GM21576 (cell line): Measurements from ENCODE around the gene TRMT61B.

Experiments
- ATAC-seq: cut with Tn5 transposase; IDR thresholded peaks from one replicate; pipeline ENCODE4 v1.9.1; 2021; ENCODE audit warnings: mild to moderate bottlenecking, moderate library complexity; ENCODE audit not compliant: unreplicated experiment

TRMT61B gene

DNA sequence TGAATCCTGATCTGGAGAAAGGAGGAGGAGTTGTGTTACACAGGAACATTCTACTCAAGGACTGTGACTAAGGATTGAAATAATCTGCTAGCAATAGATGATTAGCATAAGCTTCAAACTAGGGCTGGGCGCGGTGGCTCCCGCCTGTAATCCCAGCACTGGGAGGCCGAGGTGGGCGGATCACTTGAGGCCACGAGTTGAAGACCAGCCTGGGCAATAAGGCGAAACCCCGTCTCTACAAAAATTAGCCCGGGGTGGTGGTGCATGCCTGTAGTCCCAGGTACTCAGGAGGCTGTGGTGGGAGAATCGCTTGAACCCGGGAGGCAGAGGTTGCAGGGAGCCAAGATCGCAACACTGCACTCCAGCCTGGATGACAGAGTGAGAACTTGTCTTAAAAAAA lies 1.5 kb downstream of the TRMT61B start:
- no peak for ATAC-seq

DNA sequence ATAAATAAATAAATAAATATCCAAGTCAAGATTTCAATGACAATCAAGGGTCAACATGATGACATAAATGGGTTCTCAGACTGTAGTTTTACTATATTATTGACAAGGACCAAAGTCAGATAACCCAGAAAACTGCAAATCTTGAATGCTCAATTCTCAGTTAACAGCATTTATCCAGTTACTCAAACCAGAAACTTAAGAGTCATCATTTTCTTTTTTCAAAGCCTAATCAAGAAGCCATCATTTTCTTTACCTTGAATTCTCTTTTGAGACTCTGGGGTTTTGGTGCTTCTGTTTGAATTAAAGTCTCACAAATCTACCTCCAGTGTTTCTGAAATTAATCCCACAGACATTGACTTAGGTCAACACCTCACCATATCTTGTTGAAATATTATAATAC lies 14.1 kb downstream of the TRMT61B start:
- no peak for ATAC-seq

DNA sequence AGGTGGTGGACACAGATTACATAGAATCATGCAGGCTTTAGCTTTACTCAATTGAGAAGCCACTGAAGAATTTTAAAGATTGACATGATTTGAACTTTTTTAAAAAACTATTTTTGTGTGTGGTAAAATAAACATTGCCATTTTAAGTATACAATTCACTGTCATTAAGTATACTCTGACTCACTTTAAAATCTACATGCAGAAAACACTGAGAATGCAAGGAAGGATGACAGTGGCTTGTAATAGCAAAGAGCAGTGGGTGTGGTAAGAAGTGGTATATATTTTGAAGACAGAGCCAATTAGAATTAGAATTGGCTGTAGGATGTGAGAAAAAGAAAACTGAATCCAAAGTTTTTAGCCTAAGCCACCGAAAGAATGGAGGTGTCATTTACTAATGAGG lies 14.9 kb downstream of the TRMT61B start:
- ATAC-seq: no peak

DNA sequence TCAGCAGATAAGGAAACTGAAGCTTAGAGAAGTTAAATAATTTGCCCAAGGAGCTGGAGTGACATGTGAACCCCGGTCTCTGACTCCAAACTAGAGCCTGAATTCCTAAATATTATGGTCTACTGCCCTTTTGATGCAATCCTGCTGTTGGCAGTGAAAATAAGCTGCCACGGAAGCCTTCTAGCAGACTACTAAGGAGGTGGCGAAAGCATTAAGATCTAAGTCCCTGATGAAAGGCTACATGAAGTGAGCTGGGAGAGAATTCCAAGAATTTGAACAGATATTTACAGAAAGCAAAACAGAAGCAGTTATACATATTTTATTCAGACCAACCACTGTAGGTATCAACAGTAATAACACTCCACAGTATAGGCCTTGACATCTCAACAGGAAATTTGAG lies 28.1 kb downstream of the TRMT61B start:
- ATAC-seq: no peak

DNA sequence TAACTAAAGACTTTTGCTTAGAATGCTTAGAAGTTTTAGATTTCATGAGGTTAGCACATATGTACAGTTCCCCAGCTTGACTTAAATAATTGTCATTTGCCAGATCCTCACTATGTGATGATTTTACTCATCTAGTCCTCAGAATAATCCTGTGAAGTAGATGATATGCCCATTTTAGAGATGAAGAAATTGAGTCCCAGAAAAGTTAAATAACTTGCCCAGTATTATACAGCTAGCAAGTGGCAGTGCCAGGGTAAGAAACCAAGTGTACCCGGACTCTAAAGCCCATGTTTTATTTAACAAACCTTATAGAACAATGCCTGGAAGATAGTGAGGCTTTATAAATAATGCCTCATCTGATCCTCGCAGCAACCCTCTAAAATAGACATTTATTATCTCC lies 31.1 kb downstream of the TRMT61B start:
- no peak for ATAC-seq

DNA sequence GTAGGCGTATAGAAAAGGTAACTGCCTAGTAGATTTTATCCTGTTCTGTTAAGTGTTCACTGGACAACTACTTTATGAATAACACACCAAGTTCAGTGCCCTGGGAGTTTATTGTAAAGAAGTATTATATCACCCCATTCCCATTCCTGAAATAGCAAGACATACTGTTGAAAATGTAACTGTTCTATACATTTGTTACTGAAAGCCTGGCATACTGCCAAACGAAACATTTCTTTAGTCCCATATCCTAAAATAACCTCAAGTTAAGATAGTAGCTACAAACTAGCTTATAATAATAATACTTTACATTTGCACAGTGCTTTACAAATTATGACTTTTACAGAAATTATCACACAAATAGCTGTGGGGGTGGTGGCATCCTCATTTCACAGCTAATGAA lies 34.3 kb downstream of the TRMT61B start:
- no peak for ATAC-seq

DNA sequence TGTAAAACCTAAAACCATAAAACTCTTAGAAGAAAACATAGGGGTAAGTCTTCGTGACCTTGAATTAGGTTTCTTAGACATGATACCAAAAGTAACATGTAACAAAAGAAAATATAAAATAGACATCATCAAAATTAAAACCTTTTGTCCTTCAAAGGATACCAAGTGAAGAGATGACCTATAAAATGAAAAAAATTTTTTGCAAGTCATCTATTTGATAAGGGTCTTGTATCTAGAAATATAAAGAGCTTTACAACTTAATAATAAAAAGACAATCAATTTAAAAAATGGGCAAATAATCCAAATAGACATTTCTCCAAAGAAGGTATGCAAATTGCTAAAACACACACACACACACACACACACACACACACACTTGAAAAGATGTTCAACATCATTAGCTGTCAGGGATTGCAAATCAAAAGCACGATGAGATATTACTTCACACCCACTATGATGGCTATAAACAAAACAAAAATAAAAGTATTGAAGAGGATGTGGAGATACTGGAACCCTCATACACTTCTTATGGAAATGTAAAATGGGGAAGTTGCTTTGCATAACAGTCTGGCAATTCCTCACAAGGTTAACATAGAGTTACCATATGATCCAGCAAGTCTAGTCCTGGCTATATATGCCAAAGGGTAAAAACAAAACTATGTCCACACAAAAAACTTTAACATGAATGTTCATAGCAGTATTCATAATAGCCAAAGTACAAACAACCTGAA lies 36.2 kb downstream of the TRMT61B start:
- no peak for ATAC-seq

DNA sequence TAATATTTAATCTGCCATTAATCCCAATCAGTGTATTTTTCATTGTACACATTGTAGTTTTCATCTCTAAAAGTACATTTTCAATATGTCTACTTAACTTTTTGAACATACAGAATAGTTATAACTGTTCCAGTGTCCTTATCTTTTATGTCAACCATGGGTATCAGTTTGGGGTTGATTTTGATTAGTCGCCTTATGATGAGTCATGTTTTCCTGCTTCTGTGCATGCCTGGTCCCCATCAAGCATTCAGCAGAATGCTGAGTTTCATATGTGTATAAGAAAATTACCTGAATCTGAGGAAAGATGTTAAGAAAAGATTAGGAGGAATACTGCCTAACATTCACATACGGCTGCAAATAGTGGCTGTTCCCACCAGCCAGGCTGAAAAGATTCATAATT lies 41.7 kb downstream of the TRMT61B start:
- ATAC-seq: no peak

DNA sequence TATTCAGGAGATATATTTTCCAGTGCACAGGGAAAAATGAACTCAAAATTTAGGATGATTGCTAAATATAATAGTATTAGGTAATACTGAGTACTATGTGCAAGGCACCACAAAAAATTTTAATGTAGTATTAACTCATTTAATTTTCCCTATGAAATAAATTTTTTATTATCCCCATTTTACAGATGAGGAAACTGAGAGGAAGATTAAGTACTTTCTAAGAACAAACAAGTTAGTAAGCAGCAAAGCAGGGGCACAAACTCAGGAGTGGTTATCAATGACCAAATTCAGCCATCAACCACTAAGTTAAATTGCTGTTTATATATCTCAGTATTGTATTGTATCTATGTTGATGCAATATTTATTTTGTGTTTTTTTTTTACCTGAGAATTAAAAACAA lies 45.2 kb downstream of the TRMT61B start:
- ATAC-seq: no peak

DNA sequence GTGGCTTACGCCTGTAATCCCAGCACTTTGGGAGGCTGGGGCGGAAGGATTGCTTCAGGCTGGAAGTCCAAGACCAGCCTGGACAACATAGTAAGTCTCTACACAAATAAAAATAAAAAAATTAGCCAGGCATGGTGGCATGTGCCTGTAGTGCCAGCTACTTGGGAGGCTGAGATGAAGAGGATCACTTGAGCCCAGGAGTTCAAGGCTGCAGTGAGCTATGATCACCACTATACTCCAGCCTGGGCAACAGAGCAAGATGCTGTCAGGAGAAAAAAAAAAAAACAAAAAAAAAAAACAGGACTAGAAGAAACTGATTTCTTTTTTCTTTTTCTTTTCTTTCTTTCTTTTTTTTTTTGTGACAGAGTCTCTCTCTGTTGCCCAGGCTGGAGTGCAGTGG lies 45.9 kb downstream of the TRMT61B start:
- no peak for ATAC-seq

DNA sequence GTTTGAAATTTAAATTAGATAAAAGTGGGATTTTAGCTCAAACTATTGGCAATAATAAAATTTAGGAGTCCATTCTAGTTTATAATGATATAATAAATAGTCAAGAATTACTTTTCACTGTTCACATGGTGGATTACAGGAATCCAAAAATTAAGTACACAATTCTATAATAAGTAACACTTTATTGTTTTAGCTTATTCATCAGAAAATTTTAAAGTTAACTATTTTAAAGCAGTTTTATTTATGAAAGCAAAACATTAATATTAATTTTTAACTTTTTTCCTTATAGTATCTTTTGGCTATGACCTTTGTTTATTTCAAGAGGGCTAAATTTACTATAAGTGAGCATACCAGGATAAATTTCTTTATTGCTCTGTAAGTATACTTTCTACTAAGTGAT lies 48.1 kb downstream of the TRMT61B start:
- ATAC-seq: no peak

DNA sequence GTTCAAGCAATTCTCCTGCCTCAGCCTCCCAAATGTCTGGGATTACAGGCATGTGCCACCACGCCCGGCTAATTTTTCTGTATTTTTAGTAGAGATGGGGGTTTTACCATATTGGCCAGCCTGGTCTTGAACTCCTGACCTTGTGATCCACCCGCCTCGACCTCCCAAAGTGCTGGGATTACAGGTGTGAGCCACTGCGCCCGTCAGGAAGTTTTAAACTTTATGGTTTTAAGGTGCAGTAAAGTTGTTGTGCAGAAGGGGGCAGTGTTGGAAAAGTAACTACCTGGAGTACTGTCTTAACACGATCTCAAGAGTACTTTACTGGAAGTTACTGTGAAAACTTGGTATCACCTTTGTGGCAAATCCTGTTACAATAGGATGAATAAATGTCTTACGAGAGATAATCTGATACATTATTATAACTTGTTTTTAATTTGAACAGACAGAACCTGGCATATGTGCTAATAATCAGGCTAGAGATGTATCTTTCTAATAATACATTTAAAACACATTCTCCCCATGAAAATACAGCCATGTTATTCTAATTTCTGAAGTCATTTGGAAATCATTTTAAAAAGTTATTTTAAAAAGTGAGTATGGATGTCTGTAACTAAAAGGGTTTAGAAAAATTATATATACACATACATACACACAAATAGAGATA lies 48.7 kb downstream of the TRMT61B start:
- no peak for ATAC-seq

DNA sequence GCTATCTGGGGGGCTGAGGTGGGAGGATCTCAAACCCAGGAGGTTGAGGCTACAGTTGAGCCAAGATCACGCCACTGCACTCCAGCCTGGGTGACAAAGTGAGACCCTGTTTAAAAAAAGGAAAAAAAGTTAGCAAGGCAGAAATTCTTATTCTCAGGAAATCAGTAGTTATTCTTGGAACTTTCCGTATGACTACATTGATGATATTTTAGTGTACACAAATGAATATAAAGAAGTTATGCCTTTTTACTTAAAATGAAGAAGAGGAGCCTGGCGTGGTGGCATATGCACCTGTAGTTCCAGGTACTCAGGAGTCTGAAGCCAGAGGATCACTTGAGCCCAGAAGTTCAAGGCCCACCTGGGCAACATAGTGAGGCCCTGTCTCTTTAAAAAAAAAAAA lies 52.1 kb downstream of the TRMT61B start:
- no peak for ATAC-seq

DNA sequence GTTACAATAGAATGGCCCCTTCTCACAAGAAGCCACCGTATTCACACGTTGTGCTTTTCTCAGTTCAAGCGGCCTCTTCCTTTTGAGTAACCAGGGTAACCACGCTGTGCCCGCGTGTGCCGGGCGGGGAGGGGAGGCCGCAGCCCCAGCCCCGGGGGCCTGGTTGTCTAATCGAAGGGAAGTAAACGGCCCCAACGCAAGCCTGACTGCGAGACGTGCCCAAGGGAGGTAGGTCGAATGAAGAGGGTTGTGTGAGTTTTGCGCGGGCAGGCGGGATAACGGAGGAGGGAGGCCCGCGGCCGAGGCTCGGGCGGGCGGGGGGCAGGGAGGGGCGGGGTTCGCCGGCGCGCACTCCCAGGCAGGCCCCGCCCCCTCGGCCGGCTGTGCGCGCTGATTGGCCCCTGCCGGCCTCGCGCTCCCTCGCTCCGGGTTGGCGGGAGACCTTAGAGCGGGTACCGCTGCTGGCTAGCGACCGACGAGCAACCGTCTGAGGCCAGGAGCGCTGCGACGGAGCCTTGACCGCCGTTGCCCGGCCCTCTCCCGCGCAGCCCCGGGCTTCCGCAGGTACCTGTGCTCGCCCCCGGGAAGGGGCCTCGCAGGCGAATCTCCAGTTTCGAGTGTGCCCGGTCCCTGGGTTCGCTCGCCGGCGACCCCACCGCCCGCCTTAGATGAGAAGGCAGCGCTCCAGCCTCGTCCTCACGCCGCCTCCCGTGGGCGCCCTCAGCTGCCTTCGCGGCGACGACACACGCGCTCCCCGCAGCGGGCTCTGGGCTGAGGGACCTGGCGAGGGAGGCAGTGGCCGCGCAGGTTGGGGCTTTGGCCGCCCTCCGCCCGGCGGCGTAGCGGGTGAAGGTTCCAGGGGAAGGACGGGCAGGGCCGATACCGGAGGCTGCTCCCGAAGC lies 59.5 kb downstream of the TRMT61B start, which contains the start of gene SPDYA:
Gene SPDYA, plus strand, starts transcription at position 451 of the 902 bp plus-strand sequence. CDS start 5,181 bp downstream, outside the sequence.
- ATAC-seq: peak; percentile 76

DNA sequence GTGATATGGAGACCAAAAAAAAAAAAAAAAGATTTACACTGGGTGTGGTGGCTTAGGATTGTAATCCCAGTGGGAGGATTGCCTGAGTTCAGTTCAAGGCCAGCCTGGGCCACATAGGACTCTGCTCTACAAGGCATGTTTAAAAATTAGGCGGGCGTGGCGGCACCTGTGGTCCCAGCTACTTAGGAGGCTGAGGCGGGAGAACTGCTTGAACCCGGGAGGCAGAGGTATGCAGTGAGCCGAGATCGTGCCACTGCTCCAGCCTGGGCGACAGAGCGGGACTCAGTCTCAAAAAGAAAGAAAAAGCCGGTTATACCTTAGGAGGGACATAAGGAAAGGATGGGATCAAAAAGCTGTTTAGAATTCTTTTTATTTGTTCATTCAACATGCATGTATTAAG lies 60.2 kb downstream of the TRMT61B start:
- no peak for ATAC-seq

DNA sequence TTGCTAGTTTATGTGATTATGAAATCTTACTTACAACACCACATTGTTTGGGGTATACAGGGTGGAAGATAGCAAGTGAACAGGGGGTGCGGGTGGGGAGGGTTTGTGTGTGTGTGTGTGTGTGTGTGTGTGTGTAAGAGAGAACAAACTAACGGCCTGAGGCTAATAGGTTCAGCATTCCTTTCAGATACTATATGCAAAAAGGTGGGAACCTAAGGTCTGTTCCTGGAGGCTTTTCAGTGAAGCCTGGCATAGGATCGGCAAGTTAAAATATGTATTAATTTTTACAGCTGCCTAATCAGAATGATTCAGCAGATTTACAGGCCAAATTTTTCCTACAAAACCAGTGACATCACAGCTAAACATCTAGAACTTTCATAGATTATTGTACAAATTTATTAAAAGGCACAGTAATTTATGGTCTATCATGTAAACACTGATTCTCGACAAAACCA lies 67.1 kb downstream of the TRMT61B start:
- ATAC-seq: no peak

DNA sequence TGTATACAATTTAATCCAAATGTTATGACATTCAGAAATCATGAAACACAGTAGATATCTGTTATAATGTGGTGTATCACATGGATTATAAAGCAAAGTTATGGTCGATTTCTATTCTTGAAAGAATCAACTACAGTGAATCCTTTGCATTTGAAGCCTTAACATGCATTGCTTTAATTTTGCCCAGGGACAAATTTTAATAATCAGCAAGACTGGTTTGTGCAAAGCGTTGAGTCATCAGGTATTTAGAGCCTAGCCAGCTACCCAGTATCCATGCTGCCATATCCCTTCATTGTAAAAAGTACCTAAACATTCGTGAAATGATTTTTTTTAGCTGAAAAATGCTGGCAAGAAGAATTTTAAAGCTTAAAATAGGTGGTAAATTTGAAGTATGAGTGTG lies 68.4 kb downstream of the TRMT61B start:
- ATAC-seq: no peak
